ENCODE data around the gene ATG2A.

Gene ATG2A

GRCh38 chr11:64862987-64863390 lies 54.0 kb downstream of the ATG2A start:
- TF ChIP-seq CTCF (IDR thresholded peaks at IDR 0.05; ENCODE audit: low read depth, low read length, missing control alignments) = no peak
- DNase-seq (ENCODE audit: extremely low read depth, low read depth) = no peak
- no peak overlapping the region for H3K4me3 ChIP-seq (replicated peaks; ENCODE audit: low read depth, low read length)

- no peak for DNase-seq (ENCODE audit: extremely low read depth, low read depth)
- H3K4me3 ChIP-seq (replicated peaks; ENCODE audit: low read depth, low read length) = no peak overlapping the region
- no peak for TF ChIP-seq CTCF (IDR thresholded peaks at IDR 0.05; ENCODE audit: low read depth, low read length, missing control alignments)
These were observed 55.6 kb downstream of the ATG2A start for GRCh38 chr11:64861227-64861975.

- H3K4me3 ChIP-seq (replicated peaks; ENCODE audit: low read depth, low read length) = no peak overlapping the region
- DNase-seq (ENCODE audit: extremely low read depth, low read depth) = no peak
- no peak for TF ChIP-seq CTCF (IDR thresholded peaks at IDR 0.05; ENCODE audit: low read depth, low read length, missing control alignments)
These were observed 57.2 kb downstream of the ATG2A start for GRCh38 chr11:64859542-64860414.

- H3K4me3 ChIP-seq (replicated peaks; ENCODE audit: low read depth, low read length) = no peak overlapping the region
- no peak for TF ChIP-seq CTCF (IDR thresholded peaks at IDR 0.05; ENCODE audit: low read depth, low read length, missing control alignments)
- no peak for DNase-seq (ENCODE audit: extremely low read depth, low read depth)
These were observed 58.3 kb downstream of the ATG2A start for GRCh38 chr11:64858467-64859263.

GRCh38 chr11:64857485-64857884 lies 59.5 kb downstream of the ATG2A start:
- DNase-seq (ENCODE audit: extremely low read depth, low read depth) = no peak
- no peak for TF ChIP-seq CTCF (IDR thresholded peaks at IDR 0.05; ENCODE audit: low read depth, low read length, missing control alignments)
- no peak overlapping the region for H3K4me3 ChIP-seq (replicated peaks; ENCODE audit: low read depth, low read length)

- H3K4me3 ChIP-seq (replicated peaks; ENCODE audit: low read depth, low read length) = no peak overlapping the region
- no peak for DNase-seq (ENCODE audit: extremely low read depth, low read depth)
- TF ChIP-seq CTCF (IDR thresholded peaks at IDR 0.05; ENCODE audit: low read depth, low read length, missing control alignments) = no peak
These were observed 60.4 kb downstream of the ATG2A start for GRCh38 chr11:64856382-64857227.

Measured in HFF-Myc (cell line).